GM23248 (cell line): ENCODE data around the gene SP3.

Experiments
- EZH2 ChIP-seq: fragments of 200-600 bp; sonication (generic); IDR thresholded peaks from 2 replicates; pipeline ENCODE4 v1.6.1; 2018; ENCODE audit warnings: antibody characterized with exemption, mild to moderate bottlenecking; ENCODE audit not compliant: insufficient read depth, poor library complexity, severe bottlenecking
- EZH2phosphoT487 ChIP-seq: fragments of 200-600 bp; sonication (generic); IDR thresholded peaks from 2 replicates; pipeline ENCODE4 v1.6.1; 2018; ENCODE audit warnings: antibody characterized with exemption, moderate library complexity, mild to moderate bottlenecking, low read depth; ENCODE audit not compliant: insufficient read depth

GRCh38 chr2:173990245-173990644 is 25.1 kb upstream of the SP3 start:
- TF ChIP-seq EZH2phosphoT487 = no peak
- no peak for TF ChIP-seq EZH2
